Measurements from ENCODE around the gene IGF2BP2.
"Not testable (repeated sequence)": the region's sequence is repeated elsewhere in the genome, so short reads cannot be mapped to it uniquely, and the experiment has no call there.

The IGF2BP2 gene

GRCh38 chr3:185797993-185798830, 26.6 kb downstream of the IGF2BP2 start:
- DNase-seq (ENCODE audit: low spot score): no peak

GRCh38 chr3:185797108-185797881, 27.5 kb downstream of the IGF2BP2 start:
- no peak for DNase-seq (ENCODE audit: low spot score)

DNA sequence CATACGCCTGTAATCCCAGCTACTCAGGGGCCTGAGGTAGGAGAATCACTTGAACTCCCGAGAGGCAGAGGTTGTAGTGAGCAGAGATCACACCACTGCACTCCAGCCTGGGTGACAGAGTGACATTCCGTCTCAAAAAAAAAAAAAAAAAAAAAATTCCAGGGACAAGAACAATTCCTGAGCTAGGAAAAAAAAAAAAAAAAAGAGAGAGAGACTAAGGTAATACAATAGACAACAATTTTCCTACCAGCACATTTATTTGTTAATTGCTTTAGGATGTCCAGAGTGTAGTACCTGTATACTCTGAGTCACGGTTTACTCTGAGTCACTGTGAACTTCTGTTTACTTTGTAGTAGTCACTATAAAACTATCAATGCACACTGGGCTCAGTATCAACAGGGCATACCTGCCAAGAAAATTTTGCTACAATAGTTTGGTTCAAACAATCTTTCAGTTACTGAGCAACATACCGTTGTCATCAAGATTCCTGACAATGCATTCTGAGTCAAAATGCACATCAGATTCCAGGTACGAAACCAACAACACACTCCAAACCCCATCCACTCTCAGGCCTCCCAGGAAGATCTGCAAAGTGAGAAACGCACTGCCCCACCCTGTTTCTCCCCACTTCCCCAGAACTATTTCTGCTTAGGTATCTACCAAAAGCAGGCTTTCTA, 28.3 kb downstream of the IGF2BP2 start:
- no peak for DNase-seq (ENCODE audit: low spot score)

- DNase-seq (ENCODE audit: low spot score): no peak
Measured at GRCh38 chr3:185793381-185793780, 31.5 kb downstream of the IGF2BP2 start.

- no peak for DNase-seq (ENCODE audit: low spot score)
Measured at GRCh38 chr3:185792955-185793354, 31.9 kb downstream of the IGF2BP2 start.

- DNase-seq (ENCODE audit: low spot score): no peak
Measured at GRCh38 chr3:185789891-185790830, 34.7 kb downstream of the IGF2BP2 start.

DNA sequence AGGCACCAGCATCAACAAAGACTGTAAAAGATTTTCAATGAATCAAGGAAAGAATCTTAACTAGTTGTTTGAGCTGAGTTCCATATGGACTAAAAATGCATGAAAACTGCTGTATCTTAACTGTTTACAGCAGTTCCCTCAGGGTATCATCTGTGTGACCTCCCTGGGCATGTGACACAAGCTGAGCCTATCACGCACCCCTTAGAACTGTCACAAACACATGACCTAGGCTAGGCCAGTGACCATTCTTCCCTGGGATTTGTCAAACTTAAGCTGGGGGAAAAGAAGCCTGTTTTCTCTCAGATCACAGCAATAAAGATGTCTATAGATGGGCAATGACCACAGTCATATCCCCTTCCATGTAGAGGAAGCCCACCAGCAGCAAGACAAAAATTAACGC, 35.7 kb downstream of the IGF2BP2 start:
- DNase-seq (ENCODE audit: low spot score): no peak

GRCh38 chr3:185788292-185788691, 36.5 kb downstream of the IGF2BP2 start:
- no peak for DNase-seq (ENCODE audit: low spot score)

DNA sequence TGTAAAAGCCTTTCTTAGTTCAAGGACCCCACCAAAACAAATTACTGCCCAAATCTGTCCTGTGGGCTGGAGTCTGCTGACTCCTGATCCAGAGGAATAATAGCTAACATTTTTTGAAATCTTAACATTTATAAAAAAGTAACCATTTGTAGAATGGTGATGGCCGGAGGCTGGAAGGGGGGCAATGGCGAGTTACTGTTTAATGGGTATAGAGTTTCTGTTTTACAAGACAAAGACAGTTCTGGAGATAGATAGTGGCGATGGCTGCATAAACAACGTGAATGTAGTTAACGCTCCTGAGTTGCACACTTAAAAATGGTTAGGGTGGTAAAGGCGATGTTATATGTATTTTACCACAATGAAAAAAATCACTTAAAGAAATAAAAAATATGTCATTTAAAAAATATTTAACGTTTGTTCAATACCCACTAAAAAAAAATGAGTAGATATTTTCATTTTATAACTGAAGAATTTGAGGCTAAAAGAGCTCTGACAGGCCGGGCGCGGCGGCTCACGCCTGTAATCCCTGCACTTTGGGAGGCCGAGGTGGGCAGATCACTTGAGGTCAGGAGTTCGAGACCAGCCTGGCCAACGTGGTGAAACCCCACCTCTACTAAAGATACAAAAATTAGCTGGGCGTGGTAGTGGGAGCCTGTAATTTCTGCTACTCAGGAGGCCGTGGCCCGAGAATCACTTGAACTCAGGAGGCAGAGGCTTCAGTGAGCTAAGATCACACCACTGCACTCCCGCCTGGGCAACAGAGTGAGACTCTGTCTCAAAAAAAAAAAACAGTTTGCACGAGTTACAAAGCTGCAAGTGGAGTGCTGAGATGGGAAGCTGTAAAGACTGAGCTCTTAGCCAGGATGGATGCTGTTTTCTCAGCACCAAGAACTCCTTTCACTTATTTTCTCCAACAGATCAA, 37.6 kb downstream of the IGF2BP2 start:
- DNase-seq (ENCODE audit: low spot score): no peak

DNA sequence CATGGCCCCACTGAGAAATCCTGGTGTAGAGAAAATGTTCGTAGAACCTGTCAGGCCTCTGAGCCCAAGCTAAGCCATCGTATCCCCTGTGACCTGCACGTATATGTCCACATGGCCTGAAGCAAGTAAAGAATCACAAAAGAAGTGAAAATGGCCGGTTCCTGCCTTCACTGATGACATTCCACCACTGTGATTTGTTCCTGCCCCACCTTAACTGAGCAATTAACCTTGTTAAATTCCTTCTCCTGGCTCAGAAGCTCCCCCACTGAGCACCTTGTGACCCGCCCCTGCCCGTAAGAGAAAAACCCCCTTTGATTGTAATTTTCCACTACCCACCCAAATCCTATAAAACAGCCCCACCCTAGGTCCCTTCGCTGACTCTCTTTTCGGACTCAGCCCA, 38.6 kb downstream of the IGF2BP2 start:
- DNase-seq (ENCODE audit: low spot score): not testable (repeated sequence)

DNA sequence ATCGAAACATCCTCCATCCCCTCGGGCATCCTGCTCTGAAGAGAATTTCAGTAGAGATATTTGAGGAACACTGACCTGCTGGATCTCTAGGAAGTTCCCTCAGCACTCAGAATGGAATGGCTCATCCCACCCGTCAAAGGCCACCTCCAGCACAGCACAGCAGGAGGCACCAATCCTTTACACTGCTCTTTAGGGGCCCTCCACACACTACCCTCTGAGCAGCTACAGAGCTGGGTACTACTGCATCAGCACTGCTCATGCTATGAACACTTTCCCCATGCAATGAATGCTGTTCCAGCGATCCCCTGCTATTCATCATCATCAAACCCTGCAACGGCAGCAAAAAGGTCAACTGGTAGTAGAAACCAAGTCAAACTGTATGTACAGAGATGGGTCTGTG, 40.5 kb downstream of the IGF2BP2 start:
- DNase-seq (ENCODE audit: low spot score): no peak

- DNase-seq (ENCODE audit: low spot score): no peak
Measured at GRCh38 chr3:185781759-185782158, 43.1 kb downstream of the IGF2BP2 start.

- DNase-seq (ENCODE audit: low spot score): no peak
Measured at GRCh38 chr3:185779461-185779860, 45.4 kb downstream of the IGF2BP2 start.

GRCh38 chr3:185778821-185779220, 46.0 kb downstream of the IGF2BP2 start:
- no peak for DNase-seq (ENCODE audit: low spot score)

GRCh38 chr3:185778094-185778493, 46.7 kb downstream of the IGF2BP2 start:
- no peak for DNase-seq (ENCODE audit: low spot score)

- no peak for DNase-seq (ENCODE audit: low spot score)
Measured at GRCh38 chr3:185770109-185770508, 54.7 kb downstream of the IGF2BP2 start.

DNA sequence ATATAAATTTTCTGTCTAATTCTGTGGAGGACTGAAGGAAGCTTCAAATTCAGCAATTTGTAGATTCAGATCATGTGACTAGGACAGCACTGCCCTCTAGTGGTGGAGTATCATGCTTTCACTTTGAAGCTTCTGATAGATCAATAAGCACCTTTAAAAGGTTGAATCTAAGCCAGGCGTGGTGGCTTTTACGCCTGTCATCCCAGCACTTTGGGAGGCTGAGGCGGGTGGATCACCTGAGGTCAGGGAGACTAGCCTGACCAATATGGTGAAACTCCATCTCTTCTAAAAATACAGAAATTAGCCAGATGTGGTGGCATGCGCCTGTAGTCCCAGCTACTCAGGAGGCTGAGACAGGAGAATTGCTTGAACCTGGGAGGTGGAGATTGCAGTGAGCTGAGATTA, 56.3 kb downstream of the IGF2BP2 start:
- peak; percentile 46 for DNase-seq (ENCODE audit: low spot score)

DNA sequence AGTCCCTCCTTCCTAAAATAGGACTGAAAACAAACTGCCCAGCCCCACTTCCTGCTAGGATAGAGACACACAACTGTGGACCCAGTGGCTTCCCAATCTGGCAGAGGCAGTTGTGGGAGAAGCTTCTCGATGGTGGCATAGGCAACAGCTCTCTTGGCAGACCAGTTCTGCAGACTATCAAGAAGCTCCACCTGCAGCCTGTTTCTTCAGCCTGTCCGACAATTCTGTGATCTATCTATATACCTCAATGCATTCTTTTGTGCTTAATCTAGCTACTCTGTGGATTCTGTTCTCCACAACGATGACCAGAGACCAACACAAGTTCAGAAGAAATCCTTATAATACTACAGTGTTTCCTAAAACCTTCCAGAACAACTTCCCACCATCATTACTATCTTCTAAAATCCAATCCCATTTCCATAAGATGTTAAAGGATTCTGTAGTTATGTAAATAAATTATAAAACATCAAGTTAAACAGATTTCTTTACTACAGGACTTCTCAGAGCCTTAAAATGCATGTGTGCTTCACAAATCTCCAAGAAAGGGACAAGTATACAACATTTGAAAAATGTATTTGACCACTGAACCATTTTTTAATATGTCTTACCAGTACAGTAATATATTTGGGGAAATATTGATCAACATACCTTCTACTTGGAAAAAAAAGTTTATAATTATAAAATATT, 57.7 kb downstream of the IGF2BP2 start:
- DNase-seq (ENCODE audit: low spot score): no peak

DNA sequence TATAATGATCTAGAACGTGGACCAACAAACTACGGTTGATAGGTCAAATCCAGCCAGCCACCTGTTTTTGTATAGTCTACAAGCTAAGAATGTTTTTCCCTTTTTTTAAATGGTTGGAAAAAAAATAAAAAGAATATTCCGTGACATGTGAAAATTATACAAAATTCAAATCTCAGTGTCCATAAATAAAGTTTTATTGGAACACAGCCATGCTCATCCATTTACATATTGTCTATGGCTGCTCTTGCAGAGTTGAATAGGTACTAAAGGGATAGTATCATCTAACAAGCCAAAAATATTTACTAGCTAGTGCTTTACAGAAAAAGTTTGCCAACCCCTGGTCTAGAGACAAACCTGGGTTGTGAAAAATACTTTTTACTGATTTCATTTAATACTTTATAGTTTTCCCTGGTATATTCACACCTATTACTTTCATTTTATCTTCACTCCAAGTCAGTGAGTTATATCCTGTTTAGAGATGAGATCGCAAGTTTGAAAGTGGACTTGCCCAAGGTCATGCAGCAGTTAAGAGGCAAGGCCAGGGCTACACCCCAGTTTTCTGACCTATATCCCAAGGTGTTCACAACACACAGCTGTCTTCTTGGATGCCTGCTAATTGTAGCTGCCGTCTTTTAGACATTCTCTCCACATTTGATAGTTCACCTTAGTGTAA, 58.4 kb downstream of the IGF2BP2 start:
- DNase-seq (ENCODE audit: low spot score): no peak

Data from D341Med (cell line).